GM19025 (cell line): ENCODE measurements around the gene GAL3ST2.
"Not testable (repeated sequence)": the region's sequence is repeated elsewhere in the genome, so short reads cannot be mapped to it uniquely, and the experiment has no call there.

ENCODE experiments used
- ATAC-seq: cut with Tn5 transposase; IDR thresholded peaks from one replicate; pipeline ENCODE4 v1.9.1; 2021; ENCODE audit warnings: mild to moderate bottlenecking, low read depth, moderate library complexity; ENCODE audit not compliant: unreplicated experiment

The GAL3ST2 gene

GRCh38 chr2:241817126-241817820, 40.7 kb downstream of the GAL3ST2 start:
- ATAC-seq = no peak

GRCh38 chr2:241817821-241818215, 41.2 kb downstream of the GAL3ST2 start:
- not testable (repeated sequence) for ATAC-seq

DNA sequence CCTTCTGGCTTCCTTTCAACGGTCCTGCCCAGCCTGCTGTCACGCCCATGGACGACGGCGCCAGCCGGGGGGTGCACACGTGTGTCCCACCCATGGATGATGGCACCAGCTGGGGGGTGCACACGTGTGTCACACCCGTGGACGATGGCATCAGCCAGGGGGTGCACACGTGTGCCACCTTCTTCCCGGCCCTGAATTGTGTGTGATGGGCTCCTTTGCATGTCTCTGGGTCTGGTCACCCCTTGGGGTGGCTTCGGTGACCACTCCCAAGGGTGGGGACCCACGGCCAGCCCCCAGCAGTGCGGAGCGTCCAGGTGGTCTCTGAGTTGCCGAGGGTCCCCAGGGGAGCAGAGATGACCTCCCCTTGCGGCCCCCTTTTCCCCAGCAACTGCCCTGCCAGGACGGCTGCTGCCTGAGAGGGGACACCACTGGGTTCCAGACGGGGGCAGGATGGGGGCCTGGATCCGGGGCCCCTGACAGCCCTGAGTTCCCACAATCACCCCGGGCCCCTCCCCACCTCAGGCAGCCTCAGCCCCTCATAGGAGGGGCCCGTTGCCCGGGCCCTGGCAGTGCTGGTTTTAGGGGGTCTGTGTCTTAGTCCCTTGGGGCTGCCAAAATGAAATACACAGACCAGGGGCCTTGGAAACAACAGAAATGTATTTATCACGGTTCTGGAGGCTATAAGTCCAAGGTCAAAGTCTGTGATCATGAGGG, 41.8 kb downstream of the GAL3ST2 start:
- no peak for ATAC-seq

GRCh38 chr2:241818943-241819270, 42.3 kb downstream of the GAL3ST2 start:
- ATAC-seq = no peak

- ATAC-seq = not testable (repeated sequence)
These were observed 43.5 kb downstream of the GAL3ST2 start for GRCh38 chr2:241819947-241820624.

DNA sequence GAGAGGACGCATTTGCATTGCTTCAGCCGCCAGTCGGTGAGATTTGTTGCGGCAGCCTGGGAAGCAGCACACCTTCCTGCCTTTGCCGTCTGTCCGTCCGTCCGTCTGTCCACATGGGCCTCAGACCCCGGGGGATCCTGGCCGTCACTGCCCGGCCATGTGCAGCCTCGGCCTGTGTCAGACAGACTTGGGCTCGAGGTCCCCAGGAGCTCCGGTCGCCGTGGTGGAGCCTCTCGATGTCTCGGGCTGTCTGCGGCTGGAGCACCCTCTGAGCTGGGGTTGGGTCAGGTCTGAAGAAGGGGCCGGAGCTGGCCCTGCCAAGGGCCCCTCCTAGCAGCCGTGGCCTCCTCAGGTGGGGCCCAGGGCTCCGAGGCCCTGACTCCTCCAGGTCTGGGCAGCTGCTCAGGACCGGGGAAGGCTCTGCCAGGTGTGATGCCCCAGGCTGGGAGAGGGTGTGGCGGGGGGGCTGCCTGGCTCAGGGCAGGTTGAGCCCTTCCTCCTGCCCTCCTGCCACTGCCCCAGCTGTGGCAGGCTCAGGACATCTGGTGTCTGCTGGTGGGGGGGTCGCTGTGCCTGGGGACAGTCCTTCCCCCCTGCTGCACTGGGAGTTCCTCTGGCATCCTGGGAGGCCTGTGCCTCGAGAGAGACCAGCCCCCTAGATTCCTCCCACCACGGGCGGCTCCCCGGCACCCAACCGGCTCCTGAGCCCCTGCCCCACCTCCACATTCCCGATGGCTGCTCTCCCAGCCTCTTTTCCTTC, 44.2 kb downstream of the GAL3ST2 start:
- no peak for ATAC-seq

DNA sequence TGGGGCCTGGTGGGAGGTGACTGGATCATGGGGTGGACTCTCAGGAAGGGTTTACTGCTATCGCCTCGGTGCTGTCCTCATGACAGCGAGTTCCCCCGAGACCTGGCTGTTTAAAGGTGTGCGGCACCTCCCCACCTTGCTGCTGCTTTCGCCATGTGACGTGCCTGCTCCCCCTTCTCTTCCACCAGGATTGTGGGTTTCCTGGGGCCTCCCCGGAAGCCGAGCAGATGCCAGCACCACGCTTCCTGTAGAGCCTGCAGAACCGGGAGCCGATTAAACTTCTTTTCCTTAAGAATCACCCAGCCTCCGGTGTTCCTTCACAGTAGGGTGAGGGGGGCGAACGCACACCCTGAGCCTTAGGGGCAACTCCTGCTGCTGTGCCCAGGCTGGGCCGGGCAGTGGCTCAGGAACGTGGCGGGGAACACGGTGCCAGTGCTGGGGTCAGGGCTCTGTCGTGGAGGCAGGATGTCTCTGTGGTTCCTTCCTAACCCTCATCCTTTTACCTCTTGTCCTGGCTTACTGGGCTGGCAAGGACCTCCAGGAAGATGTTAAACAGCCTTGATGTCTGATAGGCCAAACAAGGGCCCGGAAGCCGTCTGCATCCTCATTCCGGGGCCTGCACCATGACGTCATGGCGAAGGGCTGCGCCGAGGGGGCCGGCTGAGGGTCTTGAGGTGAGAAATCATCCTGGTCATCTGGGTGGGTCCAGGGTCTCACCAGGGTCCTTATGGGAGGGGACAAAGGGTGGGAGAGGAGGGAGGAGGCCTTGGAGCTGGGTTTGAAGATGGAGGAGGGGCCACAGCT, 45.0 kb downstream of the GAL3ST2 start:
- no peak for ATAC-seq

- ATAC-seq = no peak
These were observed 45.6 kb downstream of the GAL3ST2 start for GRCh38 chr2:241822264-241822623.

DNA sequence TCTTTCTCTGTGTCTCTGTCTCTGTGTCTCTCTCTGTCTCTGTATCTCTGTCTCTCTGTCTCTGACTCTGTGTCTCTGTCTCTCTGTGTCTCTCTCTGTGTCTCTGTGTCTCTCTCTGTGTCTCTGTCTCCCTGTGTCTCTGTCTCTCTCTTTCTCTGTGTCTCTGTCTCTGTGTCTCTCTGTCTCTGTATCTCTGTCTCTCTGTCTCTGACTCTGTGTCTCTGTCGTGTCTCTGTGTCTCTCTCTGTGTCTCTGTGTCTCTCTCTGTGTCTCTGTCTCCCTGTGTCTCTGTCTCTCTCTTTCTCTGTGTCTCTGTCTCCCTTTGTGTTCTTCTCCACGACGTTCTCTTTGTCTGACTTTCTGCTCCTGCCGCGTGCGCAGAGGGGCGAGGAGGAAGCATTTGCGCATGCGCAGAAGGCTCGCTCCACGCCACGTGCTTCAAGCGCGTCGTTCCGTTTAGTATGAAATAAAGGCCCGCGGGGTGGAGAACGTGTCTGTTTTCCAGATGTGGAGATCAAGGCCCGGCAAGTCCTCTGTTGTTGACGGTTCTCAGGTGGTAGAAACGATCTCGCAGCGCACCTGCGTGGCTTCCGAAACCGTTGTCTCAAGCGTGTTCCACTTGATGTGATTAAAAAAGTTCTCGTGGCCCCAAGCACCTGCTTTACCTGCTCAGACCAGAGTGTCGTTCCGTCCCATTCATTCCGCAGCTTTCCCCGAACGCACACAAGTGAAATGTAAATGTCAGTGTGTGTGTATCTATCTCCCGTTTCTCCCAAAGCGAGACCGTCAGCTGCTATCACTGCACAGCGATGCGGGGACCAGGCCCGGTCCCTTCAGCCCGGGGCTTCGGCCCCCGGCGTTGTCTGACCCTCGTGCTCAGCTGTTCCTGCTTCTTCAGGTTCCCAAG, 47.2 kb downstream of the GAL3ST2 start:
- not testable (repeated sequence) for ATAC-seq

- ATAC-seq = no peak
These were observed 50.8 kb downstream of the GAL3ST2 start for GRCh38 chr2:241827394-241827793.

DNA sequence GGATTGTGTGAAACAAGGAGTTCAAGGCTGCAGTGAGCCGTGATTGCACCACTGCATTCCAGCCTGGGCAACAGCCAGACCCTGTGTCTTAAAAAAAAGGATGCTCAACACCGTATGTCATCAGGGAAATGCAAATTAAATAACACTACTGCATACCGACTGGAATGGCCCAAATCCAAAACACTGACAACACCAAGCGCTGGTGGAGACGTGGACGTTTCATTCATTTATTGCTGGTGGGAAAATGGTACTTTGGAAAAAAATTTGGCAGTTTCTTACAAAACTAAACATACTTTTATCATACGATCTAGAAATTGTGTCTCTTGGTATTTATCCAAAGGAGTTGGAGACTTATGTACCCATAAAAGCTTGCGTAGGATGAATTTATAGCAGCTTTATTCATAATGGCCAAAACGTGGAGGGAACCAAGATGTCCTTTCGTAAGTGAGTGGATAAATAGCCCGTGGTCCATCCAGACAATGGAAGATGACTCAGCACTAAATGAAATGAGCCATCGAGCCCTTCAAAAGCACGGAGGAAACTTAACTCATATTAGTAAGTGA, 56.6 kb downstream of the GAL3ST2 start:
- ATAC-seq = no peak

GRCh38 chr2:241833756-241834526, 57.3 kb downstream of the GAL3ST2 start:
- ATAC-seq = not testable (repeated sequence)

- ATAC-seq = no peak
These were observed 58.0 kb downstream of the GAL3ST2 start for GRCh38 chr2:241834527-241835210.

DNA sequence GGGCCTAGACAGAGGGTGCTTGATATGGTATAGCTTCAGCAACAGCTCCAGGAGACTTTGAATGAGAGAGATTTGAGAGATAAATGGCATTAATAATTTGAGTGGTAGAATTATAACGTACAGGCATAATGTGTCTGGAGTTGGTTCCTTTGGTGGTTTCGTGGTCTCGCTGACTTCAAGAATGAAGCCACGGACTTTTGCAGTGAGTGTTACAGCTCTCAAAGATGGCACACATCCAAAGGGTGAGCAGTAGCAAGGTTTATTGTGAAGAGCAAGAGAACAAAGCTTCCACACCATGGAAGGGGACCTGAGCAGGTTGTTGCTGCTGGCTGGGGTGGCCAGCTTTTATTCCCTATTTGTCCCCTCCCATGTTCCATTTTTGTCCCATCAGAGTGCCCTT, 59.0 kb downstream of the GAL3ST2 start:
- ATAC-seq = no peak

DNA sequence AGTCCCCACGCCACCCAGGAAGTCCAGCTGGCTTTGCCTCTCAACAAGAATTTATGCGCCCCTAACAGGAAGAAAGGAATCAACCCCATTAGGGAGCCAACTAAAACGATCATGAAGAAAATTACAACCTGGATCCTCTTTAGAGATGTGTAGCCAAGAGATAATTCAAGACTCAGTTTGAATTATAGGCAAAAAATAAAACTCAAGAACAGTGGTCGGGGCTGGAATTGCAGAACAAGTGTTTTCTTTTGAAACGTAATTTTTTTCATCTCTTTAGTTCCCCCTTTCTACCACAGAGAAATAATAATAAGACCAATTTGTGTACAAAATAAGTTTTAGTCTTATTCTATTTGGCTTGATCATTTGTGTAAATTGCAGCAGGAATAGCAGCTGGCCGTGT, 59.7 kb downstream of the GAL3ST2 start:
- ATAC-seq = no peak

DNA sequence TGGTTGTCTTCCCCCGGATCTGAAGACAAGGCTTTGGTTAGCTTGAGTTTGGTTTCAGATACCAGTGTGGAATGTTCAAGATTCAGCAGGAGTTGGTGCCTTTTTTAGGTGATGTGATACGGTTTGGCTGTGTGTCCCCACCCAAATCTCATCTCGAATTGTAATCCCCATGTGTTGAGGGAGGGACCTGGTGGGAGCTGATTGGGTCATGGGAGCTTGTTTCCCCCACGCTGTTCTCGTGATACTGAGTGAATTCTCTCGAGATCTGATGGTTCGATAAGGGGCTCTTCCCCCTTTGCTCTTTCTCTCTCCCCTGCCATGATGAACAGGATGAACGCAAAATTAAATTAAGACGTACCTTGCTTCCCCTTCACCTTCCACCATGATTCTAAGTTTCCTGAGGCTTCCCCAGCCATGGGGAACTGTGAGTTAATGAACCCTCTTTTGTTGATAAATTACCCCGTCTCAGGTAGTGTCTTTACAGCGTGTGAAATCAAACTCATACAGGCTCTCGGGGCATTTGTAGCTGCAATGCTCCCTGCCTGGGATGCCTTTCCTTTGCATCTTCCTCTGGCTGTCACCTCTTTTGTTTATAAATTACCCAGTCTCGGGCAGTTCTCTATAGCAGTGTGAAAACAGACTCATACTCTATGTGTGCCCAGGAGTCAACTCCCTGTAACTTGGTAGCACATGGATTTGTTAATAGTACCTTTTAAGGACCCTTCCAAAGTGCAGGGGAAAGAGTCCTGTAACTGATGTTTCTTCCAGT, 60.8 kb downstream of the GAL3ST2 start:
- ATAC-seq = no peak
